GM12873 (cell line): ENCODE data around the gene ZRSR2.

Experiments
- CTCF ChIP-seq: IDR thresholded peaks from 2 replicates; pipeline ENCODE4 v1.5.1; 2012; ENCODE audit warnings: low read depth, mild to moderate bottlenecking, moderate library complexity, low read length, control low read depth; ENCODE audit not compliant: insufficient read depth; ENCODE audit errors: missing control alignments

The ZRSR2 gene

GRCh38 chrX:15856222-15856587, 65.9 kb downstream of the ZRSR2 start:
- TF ChIP-seq CTCF, result no peak

- no peak for TF ChIP-seq CTCF
Observed at GRCh38 chrX:15856636-15857035, 66.4 kb downstream of the ZRSR2 start.

GRCh38 chrX:15858051-15858450, 67.8 kb downstream of the ZRSR2 start:
- TF ChIP-seq CTCF, result no peak

GRCh38 chrX:15860921-15861320, 70.6 kb downstream of the ZRSR2 start:
- TF ChIP-seq CTCF, result no peak

- no peak for TF ChIP-seq CTCF
Observed at GRCh38 chrX:15864023-15864422, 73.7 kb downstream of the ZRSR2 start.

- no peak for TF ChIP-seq CTCF
Observed at GRCh38 chrX:15864629-15865028, 74.3 kb downstream of the ZRSR2 start.

GRCh38 chrX:15866147-15866546, 75.9 kb downstream of the ZRSR2 start:
- no peak for TF ChIP-seq CTCF

GRCh38 chrX:15869695-15870094, 79.4 kb downstream of the ZRSR2 start:
- TF ChIP-seq CTCF, result no peak
